NB4 (cell line): ENCODE measurements around the gene PLPP3.

Experiments used
- DNase-seq: peaks from one replicate; pipeline ENCODE4 v3.0.0; 2010; ENCODE audit warnings: low read depth
- H3K4me3 ChIP-seq: one replicate; pipeline ENCODE4 v1.5.1; 2011; ENCODE audit warnings: mild to moderate bottlenecking, low read depth, low read length, moderate library complexity
- CTCF ChIP-seq: IDR thresholded peaks from one replicate; pipeline ENCODE4 v1.5.1; 2012; ENCODE audit warnings: low read depth, low read length
- MAX ChIP-seq: IDR thresholded peaks from 2 replicates; pipeline ENCODE4 v1.6.1; 2011; ENCODE audit warnings: low read depth, low read length
- MYC ChIP-seq: IDR thresholded peaks from 2 replicates; pipeline ENCODE4 v1.6.1; 2011; ENCODE audit warnings: low read depth, low read length
- POLR2A ChIP-seq: IDR thresholded peaks from 2 replicates; pipeline ENCODE4 v1.6.1; 2011; ENCODE audit warnings: mild to moderate bottlenecking; ENCODE audit not compliant: insufficient read length; ENCODE audit errors: extremely low read depth

Gene PLPP3

GRCh38 chr1:56542651-56543050 is 36.7 kb downstream of the PLPP3 start:
- no peak overlapping the region for H3K4me3 ChIP-seq
- no peak for TF ChIP-seq CTCF
- TF ChIP-seq MAX, result no peak
- no peak for TF ChIP-seq POLR2A
- no peak for TF ChIP-seq MYC
- no peak for DNase-seq

GRCh38 chr1:56541408-56541807 is 38.0 kb downstream of the PLPP3 start:
- TF ChIP-seq MAX, result no peak
- no peak for TF ChIP-seq CTCF
- no peak for TF ChIP-seq MYC
- TF ChIP-seq POLR2A, result no peak
- DNase-seq, result no peak
- no peak overlapping the region for H3K4me3 ChIP-seq

- H3K4me3 ChIP-seq, result no peak overlapping the region
- TF ChIP-seq MYC, result no peak
- no peak for TF ChIP-seq MAX
- TF ChIP-seq POLR2A, result no peak
- no peak for TF ChIP-seq CTCF
- no peak for DNase-seq
Measured at GRCh38 chr1:56540467-56540866, 38.9 kb downstream of the PLPP3 start.

GRCh38 chr1:56539520-56539931 is 39.8 kb downstream of the PLPP3 start:
- no peak overlapping the region for H3K4me3 ChIP-seq
- TF ChIP-seq MAX, result no peak
- TF ChIP-seq POLR2A, result no peak
- TF ChIP-seq MYC, result no peak
- TF ChIP-seq CTCF, result no peak
- DNase-seq, result no peak

GRCh38 chr1:56538532-56538931 is 40.8 kb downstream of the PLPP3 start:
- DNase-seq, result no peak
- TF ChIP-seq MAX (no peak), POLR2A (no peak), MYC (no peak), CTCF (no peak)
- no peak overlapping the region for H3K4me3 ChIP-seq

GRCh38 chr1:56537660-56538059 is 41.7 kb downstream of the PLPP3 start:
- DNase-seq, result no peak
- no peak overlapping the region for H3K4me3 ChIP-seq
- TF ChIP-seq CTCF (no peak), MAX (no peak)
